ENCODE data around the gene TMEM53.

TMEM53 gene

DNA sequence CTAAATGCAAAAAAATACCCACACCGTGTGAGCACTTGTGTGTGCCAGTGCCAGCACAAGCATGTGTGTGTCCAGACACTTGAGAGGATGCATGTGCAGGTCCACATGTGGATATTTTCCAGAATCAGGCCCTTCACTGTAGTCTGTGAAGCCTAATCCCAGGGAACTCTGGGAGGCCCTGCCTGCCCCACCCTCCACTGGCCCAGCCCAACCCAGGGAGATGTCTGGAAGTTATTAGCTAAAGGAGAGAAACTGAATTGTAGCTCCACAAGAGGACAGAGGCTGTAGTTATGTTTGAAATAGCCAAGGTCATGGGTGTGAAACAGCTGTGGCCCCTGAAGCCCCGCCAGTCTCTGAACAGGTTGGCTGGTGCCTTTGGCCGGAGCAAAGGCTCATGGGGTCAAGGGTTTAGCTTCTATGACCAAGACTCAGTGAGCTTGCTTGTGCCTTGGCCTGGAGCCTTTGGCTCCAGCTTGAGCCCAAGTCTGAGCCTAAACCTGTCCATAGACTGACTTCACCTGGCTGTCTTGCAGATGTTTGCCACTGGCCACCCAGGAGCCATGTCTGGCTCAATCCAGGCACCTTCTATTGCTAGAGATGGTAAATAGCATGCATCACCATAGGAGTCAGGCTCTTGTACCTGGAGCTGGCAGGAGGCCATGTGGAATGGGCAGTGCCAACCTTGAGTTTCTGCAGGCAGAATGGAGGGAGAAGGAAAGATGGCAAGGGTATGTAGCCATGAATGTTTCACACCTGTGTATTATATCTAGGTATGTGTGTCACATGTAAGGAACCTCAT lies 69.9 kb downstream of the TMEM53 start:
- TF ChIP-seq, protein P1, sequence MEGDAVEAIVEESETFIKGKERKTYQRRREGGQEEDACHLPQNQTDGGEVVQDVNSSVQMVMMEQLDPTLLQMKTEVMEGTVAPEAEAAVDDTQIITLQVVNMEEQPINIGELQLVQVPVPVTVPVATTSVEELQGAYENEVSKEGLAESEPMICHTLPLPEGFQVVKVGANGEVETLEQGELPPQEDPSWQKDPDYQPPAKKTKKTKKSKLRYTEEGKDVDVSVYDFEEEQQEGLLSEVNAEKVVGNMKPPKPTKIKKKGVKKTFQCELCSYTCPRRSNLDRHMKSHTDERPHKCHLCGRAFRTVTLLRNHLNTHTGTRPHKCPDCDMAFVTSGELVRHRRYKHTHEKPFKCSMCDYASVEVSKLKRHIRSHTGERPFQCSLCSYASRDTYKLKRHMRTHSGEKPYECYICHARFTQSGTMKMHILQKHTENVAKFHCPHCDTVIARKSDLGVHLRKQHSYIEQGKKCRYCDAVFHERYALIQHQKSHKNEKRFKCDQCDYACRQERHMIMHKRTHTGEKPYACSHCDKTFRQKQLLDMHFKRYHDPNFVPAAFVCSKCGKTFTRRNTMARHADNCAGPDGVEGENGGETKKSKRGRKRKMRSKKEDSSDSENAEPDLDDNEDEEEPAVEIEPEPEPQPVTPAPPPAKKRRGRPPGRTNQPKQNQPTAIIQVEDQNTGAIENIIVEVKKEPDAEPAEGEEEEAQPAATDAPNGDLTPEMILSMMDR (IDR thresholded peaks at IDR 0.05; ENCODE audit: borderline replicate concordance, insufficient read depth, low read depth, low read length) = no peak
- H3K4me3 ChIP-seq (ENCODE audit: low read depth, low read length) = no peak overlapping the region

DNA sequence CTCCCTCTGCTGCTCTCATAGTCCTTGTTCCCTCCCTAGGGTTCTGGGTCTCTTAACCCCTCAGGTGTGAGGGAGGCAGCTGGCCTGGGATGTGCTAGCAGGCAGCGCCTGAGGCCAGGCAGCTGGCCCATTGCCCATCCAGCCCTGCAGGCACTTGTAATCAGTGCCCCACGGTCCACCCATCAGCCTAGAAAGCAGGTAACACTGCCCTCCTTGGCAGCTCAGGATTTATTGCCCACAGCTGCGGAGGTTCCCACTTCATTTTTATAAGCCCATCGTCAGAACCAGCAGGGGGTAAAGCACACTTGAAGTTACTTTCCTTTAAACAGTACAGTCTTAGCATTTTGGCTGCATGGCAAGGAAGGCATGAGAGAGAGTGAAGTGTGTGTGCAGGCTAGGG lies 70.6 kb downstream of the TMEM53 start:
- TF ChIP-seq, protein P1 (IDR thresholded peaks at IDR 0.05; ENCODE audit: borderline replicate concordance, insufficient read depth, low read depth, low read length) = no peak
- no peak overlapping the region for H3K4me3 ChIP-seq (ENCODE audit: low read depth, low read length)

Measured in GM12875 (cell line).